Measurements from ENCODE around the gene GSAP. TPM values are rescaled to one million over a fixed set of nuclear protein-coding genes. Genes with fewer than 3 reads are reported as not detected.
A peak's percentile ranks its signal among the peaks of the same experiment; 100 is the strongest.
"Not testable (repeated sequence)": the region's sequence is repeated elsewhere in the genome, so short reads cannot be mapped to it uniquely, and the experiment has no call there.

GSAP gene, protein sequence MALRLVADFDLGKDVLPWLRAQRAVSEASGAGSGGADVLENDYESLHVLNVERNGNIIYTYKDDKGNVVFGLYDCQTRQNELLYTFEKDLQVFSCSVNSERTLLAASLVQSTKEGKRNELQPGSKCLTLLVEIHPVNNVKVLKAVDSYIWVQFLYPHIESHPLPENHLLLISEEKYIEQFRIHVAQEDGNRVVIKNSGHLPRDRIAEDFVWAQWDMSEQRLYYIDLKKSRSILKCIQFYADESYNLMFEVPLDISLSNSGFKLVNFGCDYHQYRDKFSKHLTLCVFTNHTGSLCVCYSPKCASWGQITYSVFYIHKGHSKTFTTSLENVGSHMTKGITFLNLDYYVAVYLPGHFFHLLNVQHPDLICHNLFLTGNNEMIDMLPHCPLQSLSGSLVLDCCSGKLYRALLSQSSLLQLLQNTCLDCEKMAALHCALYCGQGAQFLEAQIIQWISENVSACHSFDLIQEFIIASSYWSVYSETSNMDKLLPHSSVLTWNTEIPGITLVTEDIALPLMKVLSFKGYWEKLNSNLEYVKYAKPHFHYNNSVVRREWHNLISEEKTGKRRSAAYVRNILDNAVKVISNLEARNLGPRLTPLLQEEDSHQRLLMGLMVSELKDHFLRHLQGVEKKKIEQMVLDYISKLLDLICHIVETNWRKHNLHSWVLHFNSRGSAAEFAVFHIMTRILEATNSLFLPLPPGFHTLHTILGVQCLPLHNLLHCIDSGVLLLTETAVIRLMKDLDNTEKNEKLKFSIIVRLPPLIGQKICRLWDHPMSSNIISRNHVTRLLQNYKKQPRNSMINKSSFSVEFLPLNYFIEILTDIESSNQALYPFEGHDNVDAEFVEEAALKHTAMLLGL
- total RNA-seq (10 to 100 TPM; 10.2 to 24.1 TPM), polyA plus RNA-seq (1 to 10 TPM; 3.7 to 5.8 TPM)
- long read RNA-seq, donor 1, partial matches to known transcripts, result 5 of 10 reads
- long read RNA-seq, donor 1, other reads (novel, unspliced or antisense), result 4 of 10 reads
- long read RNA-seq, donor 2, partial matches to known transcripts, result 0 of 7 reads
- long read RNA-seq, donor 2, other reads (novel, unspliced or antisense), result 6 of 7 reads

GRCh38 chr7:77415823-77416620, at the start of gene GSAP:
Gene GSAP, minus strand, starts transcription at chr7:77416349. Its CDS starts 28 bp downstream, at chr7:77416321.
- no peaks in the 10 kb centered on the region for H3K36me3 ChIP-seq (ENCODE audit: control insufficient read depth in 1 of 2, insufficient read depth in 2 of 2, low read length in 1 of 2)
- peak; percentile 84 for ATAC-seq (ENCODE audit: low FRiP score)
- H3K4me3 ChIP-seq (ENCODE audit: low read length in 2 of 2), result peak within 1 kb of the TSS; percentile 64 to 74
- intact Hi-C loops (cut with DNase I), result no loop called here
- H3K4me1 ChIP-seq (ENCODE audit: control insufficient read depth in 1 of 2, insufficient read depth in 2 of 2, low read length in 2 of 2), result no peaks in the 10 kb centered on the region
- 0 to 1% methylated on average over 67 to 93 of the region's 93 CpGs for WGBS, 2 donors
- no peaks in the 10 kb centered on the region for H3K9me3 ChIP-seq (ENCODE audit: control insufficient read depth, low read length)
- peak within 1 kb of the TSS in 1 of 2 donors; percentile 29 for H3K27ac ChIP-seq (ENCODE audit: low read depth in 1 of 2, low read length in 2 of 2)
- peak; percentile 74 to 84 for DNase-seq
- no peaks in the 10 kb centered on the region for H3K27me3 ChIP-seq (ENCODE audit: control insufficient read depth in 1 of 2, insufficient read depth in 2 of 2, low read length in 1 of 2)

- DNase-seq, result no peak
- ATAC-seq (ENCODE audit: low FRiP score), result no peak
- Histone ChIP-seq H3K9me3 (ENCODE audit: control insufficient read depth, low read length) (no peaks in the 10 kb centered on the region), H3K27ac (ENCODE audit: low read depth in 1 of 2, low read length in 2 of 2) (no peak overlapping the region), H3K27me3 (ENCODE audit: control insufficient read depth in 1 of 2, insufficient read depth in 2 of 2, low read length in 1 of 2) (no peaks in the 10 kb centered on the region), H3K4me1 (ENCODE audit: control insufficient read depth in 1 of 2, insufficient read depth in 2 of 2, low read length in 2 of 2) (no peaks in the 10 kb centered on the region), H3K36me3 (ENCODE audit: control insufficient read depth in 1 of 2, insufficient read depth in 2 of 2, low read length in 1 of 2) (no peaks in the 10 kb centered on the region), H3K4me3 (ENCODE audit: low read length in 2 of 2) (no peak overlapping the region)
- intact Hi-C loops (cut with DNase I), result no loop called here
- WGBS, 2 donors, result 95 to 100% methylated on average over 1 of the region's 1 CpG
Observed at GRCh38 chr7:77465256-77465655, 49.1 kb upstream of the GSAP start.

- Histone ChIP-seq H3K9me3 (ENCODE audit: control insufficient read depth, low read length) (no peaks in the 10 kb centered on the region), H3K4me1 (ENCODE audit: control insufficient read depth in 1 of 2, insufficient read depth in 2 of 2, low read length in 2 of 2) (no peaks in the 10 kb centered on the region), H3K27ac (ENCODE audit: low read depth in 1 of 2, low read length in 2 of 2) (no peak overlapping the region), H3K36me3 (ENCODE audit: control insufficient read depth in 1 of 2, insufficient read depth in 2 of 2, low read length in 1 of 2) (no peaks in the 10 kb centered on the region), H3K27me3 (ENCODE audit: control insufficient read depth in 1 of 2, insufficient read depth in 2 of 2, low read length in 1 of 2) (no peaks in the 10 kb centered on the region), H3K4me3 (ENCODE audit: low read length in 2 of 2) (no peak overlapping the region)
- DNase-seq (no peak), ATAC-seq (ENCODE audit: low FRiP score) (no peak)
- intact Hi-C loops (cut with DNase I), result no loop called here
- 85 to 90% methylated on average over 4 of the region's 4 CpGs for WGBS, 2 donors
Observed at GRCh38 chr7:77464589-77464988, 48.4 kb upstream of the GSAP start.

DNA sequence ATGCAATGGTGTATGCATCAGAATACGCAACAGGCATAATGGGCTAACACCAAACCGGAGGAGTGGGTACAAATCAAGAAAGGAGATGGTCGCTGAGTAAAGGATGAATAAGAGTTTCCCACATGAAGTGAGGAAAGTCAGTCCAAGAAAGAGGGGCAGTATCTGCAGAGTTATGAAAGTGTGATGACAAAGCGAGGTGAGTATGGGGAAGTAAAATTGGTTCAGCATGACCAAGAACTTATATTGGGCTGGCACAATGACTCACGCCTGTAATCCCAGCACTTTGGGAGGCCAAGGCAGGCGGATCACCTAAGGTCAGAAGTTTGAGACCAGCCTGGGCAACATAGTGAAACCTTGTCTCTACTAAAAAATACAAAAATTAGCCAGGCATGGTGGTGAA, 47.5 kb upstream of the GSAP start:
- H3K9me3 ChIP-seq (ENCODE audit: control insufficient read depth, low read length); ATAC-seq (ENCODE audit: low FRiP score); H3K4me1 ChIP-seq (ENCODE audit: control insufficient read depth in 1 of 2, insufficient read depth in 2 of 2, low read length in 2 of 2); DNase-seq; intact Hi-C loops (cut with DNase I); H3K36me3 ChIP-seq (ENCODE audit: control insufficient read depth in 1 of 2, insufficient read depth in 2 of 2, low read length in 1 of 2); H3K4me3 ChIP-seq (ENCODE audit: low read length in 2 of 2); H3K27ac ChIP-seq (ENCODE audit: low read depth in 1 of 2, low read length in 2 of 2); H3K27me3 ChIP-seq (ENCODE audit: control insufficient read depth in 1 of 2, insufficient read depth in 2 of 2, low read length in 1 of 2): not testable (repeated sequence)
- WGBS, 2 donors, result 83 to 87% methylated on average over 6 of the region's 6 CpGs

DNA sequence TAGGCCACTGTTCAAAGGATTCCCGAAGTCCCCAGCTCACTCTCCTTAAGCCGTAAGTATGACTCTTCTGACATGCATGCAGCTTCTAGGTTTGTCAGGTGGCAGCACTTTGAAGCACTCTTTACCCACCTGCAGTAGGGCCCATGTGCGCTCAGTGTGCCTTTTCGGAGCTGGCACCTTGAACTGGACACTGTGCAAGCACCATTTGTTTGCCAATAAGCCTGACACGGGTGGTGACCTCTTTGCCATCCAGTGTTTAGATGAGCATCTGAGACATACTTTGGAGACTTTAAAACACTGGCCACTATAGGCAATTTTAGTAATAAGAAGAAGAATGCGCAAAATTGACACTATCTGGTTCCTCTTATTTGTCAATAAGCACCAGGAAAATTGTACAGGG, 45.7 kb upstream of the GSAP start:
- no peaks in the 10 kb centered on the region for H3K9me3 ChIP-seq (ENCODE audit: control insufficient read depth, low read length)
- no peak for DNase-seq
- H3K4me1 ChIP-seq (ENCODE audit: control insufficient read depth in 1 of 2, insufficient read depth in 2 of 2, low read length in 2 of 2), result no peaks in the 10 kb centered on the region
- no peak overlapping the region for H3K4me3 ChIP-seq (ENCODE audit: low read length in 2 of 2)
- no peak overlapping the region for H3K27ac ChIP-seq (ENCODE audit: low read depth in 1 of 2, low read length in 2 of 2)
- WGBS, 2 donors, result 91 to 92% methylated on average over 6 of the region's 6 CpGs
- ATAC-seq (ENCODE audit: low FRiP score), result no peak
- H3K36me3 ChIP-seq (ENCODE audit: control insufficient read depth in 1 of 2, insufficient read depth in 2 of 2, low read length in 1 of 2), result no peaks in the 10 kb centered on the region
- intact Hi-C loops (cut with DNase I), result no loop called here
- H3K27me3 ChIP-seq (ENCODE audit: control insufficient read depth in 1 of 2, insufficient read depth in 2 of 2, low read length in 1 of 2), result no peaks in the 10 kb centered on the region

DNA sequence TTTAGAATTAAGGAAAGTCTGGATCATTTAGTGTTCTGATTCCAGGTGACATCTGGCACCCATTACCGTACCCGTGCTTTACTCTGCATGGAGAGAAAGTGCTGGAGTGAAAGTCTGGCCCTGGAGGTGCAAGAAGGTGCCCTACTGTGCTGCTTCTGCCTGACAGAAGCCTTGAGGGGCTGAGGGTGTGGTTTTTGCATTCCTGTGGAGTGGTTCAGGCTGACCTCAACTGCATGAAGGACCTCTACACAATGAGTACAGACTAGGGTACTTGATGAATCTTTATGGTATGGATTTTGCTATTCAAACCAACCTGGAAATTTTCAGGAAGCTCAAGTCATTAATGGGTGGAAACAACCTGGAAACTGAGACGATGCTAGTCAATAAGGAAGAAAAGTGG, 45.1 kb upstream of the GSAP start:
- H3K27ac ChIP-seq (ENCODE audit: low read depth in 1 of 2, low read length in 2 of 2), result no peak overlapping the region
- no peaks in the 10 kb centered on the region for H3K36me3 ChIP-seq (ENCODE audit: control insufficient read depth in 1 of 2, insufficient read depth in 2 of 2, low read length in 1 of 2)
- no peak overlapping the region for H3K4me3 ChIP-seq (ENCODE audit: low read length in 2 of 2)
- DNase-seq (no peak), ATAC-seq (ENCODE audit: low FRiP score) (no peak)
- no peaks in the 10 kb centered on the region for H3K27me3 ChIP-seq (ENCODE audit: control insufficient read depth in 1 of 2, insufficient read depth in 2 of 2, low read length in 1 of 2)
- H3K4me1 ChIP-seq (ENCODE audit: control insufficient read depth in 1 of 2, insufficient read depth in 2 of 2, low read length in 2 of 2), result no peaks in the 10 kb centered on the region
- no peaks in the 10 kb centered on the region for H3K9me3 ChIP-seq (ENCODE audit: control insufficient read depth, low read length)
- WGBS, 2 donors, result 69 to 70% methylated on average over 3 of the region's 3 CpGs
- intact Hi-C loops (cut with DNase I), result no loop called here

DNA sequence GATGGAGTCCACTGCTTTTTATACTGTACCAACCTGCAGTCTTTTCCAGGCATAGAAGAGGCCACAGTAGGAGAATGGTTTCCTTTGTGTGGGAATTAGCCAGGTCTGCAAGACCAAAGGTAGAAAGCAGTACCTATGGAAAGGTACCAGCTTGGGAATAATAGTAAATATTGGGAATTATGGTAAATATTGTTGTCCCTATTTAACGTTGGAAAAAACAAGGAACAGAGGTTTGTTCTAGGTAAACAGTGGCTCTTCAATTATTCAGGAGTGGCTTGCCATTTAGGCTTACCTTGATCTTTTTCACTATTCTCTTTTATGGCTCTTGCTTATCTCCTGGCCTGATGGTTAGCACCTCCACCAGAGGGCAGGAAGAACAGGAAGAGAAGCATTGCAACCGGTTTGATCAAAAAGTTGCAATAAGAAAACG, 43.9 kb upstream of the GSAP start:
- no peak for ATAC-seq (ENCODE audit: low FRiP score)
- DNase-seq, result no peak
- Histone ChIP-seq H3K4me3 (ENCODE audit: low read length in 2 of 2) (no peak overlapping the region), H3K27me3 (ENCODE audit: control insufficient read depth in 1 of 2, insufficient read depth in 2 of 2, low read length in 1 of 2) (no peaks in the 10 kb centered on the region), H3K4me1 (ENCODE audit: control insufficient read depth in 1 of 2, insufficient read depth in 2 of 2, low read length in 2 of 2) (no peaks in the 10 kb centered on the region), H3K27ac (ENCODE audit: low read depth in 1 of 2, low read length in 2 of 2) (no peak overlapping the region), H3K9me3 (ENCODE audit: control insufficient read depth, low read length) (no peaks in the 10 kb centered on the region), H3K36me3 (ENCODE audit: control insufficient read depth in 1 of 2, insufficient read depth in 2 of 2, low read length in 1 of 2) (no peaks in the 10 kb centered on the region)
- 50 to 56% methylated on average over 3 of the region's 3 CpGs for WGBS, 2 donors
- intact Hi-C loops (cut with DNase I), result no loop called here

DNA sequence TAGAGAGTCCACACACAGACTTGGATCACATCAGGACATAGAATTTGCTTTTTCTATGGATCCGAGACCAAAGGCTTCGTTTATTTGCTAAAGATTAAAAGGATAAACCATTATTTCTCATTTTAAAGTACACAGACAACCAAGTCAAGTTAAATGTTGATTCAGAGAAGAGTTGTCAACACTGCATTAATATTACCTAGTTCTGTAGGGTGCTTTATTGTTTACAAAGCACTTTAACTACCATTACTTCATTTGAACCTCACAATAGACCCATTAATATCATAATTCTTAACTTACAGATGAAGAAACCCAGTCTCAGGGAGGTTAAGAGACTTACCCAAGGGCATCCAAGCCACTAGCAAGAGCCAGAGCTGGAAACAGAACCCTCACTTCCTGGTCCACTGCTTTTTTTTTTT, 43.2 kb upstream of the GSAP start:
- Histone ChIP-seq H3K27me3 (ENCODE audit: control insufficient read depth in 1 of 2, insufficient read depth in 2 of 2, low read length in 1 of 2) (no peaks in the 10 kb centered on the region), H3K4me3 (ENCODE audit: low read length in 2 of 2) (no peak overlapping the region), H3K4me1 (ENCODE audit: control insufficient read depth in 1 of 2, insufficient read depth in 2 of 2, low read length in 2 of 2) (no peaks in the 10 kb centered on the region), H3K27ac (ENCODE audit: low read depth in 1 of 2, low read length in 2 of 2) (no peak overlapping the region), H3K36me3 (ENCODE audit: control insufficient read depth in 1 of 2, insufficient read depth in 2 of 2, low read length in 1 of 2) (no peaks in the 10 kb centered on the region), H3K9me3 (ENCODE audit: control insufficient read depth, low read length) (no peaks in the 10 kb centered on the region)
- ATAC-seq (ENCODE audit: low FRiP score) (no peak), DNase-seq (no peak)
- WGBS, 2 donors, result 80 to 81% methylated on average over 2 of the region's 2 CpGs
- intact Hi-C loops (cut with DNase I), result no loop called here
